C4-2B (cell line): ENCODE measurements around the gene UTP3.

Experiments used
- CTCF ChIP-seq: fragments of 450-650 bp; conservative IDR thresholded peaks from 2 replicates; pipeline ENCODE4 v1.5.1; 2017; ENCODE audit warnings: mild to moderate bottlenecking
- ZFX ChIP-seq: fragments of 450-650 bp; IDR thresholded peaks from 2 replicates; pipeline ENCODE4 v1.6.1; 2017

GRCh38 chr4:70706516-70706915 lies 18.2 kb downstream of the UTP3 start:
- TF ChIP-seq CTCF (no peak), ZFX (no peak)
